Measurements from ENCODE around the gene ZNF329. TPM values are rescaled to one million over a fixed set of nuclear protein-coding genes. Genes with fewer than 3 reads are reported as not detected.

Gene ZNF329
- 9.1 and 10.0 TPM in 2 replicates for total RNA-seq

DNA sequence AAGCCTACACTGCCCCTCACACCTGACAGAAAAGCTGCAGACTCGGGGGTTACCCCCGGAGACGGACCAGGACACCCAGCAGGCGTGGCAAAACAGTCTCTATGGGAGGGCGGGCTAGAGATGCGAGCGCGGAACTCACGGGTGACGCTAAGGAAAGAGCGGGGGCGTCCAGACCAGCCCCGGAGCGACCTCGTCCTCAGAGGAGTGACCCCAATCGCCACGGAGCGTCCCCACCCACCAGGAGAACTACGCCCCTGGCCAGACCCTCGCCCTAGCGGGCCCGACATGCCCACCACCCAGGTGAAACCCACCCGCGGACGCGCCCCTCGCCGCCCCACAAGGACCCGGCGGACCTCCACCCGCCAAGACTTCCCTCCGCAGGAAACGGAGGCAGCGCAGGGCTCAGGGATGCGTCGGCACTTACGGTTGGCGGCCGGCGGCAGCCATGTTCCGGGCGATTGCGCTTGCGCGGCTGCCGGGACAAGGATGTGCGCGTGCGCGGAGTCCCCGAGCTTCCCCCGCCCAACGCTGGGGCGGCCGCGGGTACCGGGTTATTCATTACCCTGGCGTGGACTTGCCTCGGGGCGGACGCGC is at the start of gene ZNF329:
Gene ZNF329 (minus strand): TSS at position 462 of the 594 bp plus-strand sequence. CDS start 21,286 bp downstream, outside the sequence.

DNA sequence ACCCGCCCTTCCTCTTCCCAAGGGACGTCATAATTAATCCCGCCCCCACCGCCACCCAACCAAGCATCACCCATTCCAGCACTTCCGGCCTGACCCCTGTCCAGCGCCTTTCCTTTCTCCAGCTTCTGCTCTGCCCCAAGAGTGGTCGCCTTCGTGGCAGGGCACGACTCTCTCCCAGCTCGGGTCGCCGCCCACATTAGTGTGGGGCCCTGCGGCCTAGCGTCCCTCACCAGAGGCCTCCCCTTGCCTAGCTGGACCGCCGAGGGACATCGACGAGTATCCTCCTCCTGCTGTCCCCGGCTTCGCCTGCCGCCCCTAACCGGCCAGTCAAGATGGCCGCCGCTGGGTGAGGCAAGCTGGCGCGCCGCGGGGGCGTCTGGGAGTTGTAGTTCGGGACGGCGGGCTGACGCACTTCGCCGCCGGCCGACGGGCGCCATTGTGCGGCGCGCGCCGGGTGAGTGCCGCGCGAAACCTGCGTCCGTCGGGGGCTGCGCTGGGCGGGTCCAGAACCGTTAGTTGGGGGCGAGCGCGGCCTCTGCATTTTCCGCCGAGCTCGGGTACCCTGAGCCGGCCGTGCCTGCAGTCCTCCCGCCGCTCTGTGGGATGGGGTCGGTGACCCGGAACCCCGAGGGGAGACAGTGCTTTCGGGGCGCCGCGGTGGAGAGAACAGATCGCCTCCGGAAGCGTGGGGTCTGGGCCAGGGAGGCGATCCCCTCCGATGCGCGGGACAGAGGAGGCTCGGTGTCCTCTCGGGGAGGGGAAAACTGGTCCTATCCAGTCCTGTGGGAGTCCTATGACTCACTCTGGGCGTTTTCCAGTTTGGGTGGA is 32.6 kb upstream of the ZNF329 start, which contains the start of gene ZNF274:
Gene ZNF274 (plus strand): TSS at position 73 of the 828 bp plus-strand sequence. CDS start 905 bp downstream, outside the sequence.

GRCh38 chr19:58097781-58098681 is 52.6 kb downstream of the ZNF329 start, which contains the start of gene ZSCAN18:
ZSCAN18 (minus strand) TSS chr19:58098231; CDS start chr19:58090267, 7,964 bp downstream.

Other genes starting within 250 kb of the ZNF329 start
- 6.9 and 7.8 TPM in 2 replicates for gene ZNF417, start 234.2 kb downstream of the ZNF329 start, total RNA-seq
- 2.9 and 3.3 TPM in 2 replicates for gene ZNF418, start 215.4 kb downstream of the ZNF329 start, total RNA-seq
- 2.6 and 3.8 TPM in 2 replicates for gene ZNF256, start 203.1 kb downstream of the ZNF329 start, total RNA-seq
- gene C19orf18, start 176.3 kb downstream of the ZNF329 start, total RNA-seq, result not detected in 2 replicates
- gene ZNF606, start 148.0 kb downstream of the ZNF329 start, total RNA-seq, result 8.2 and 8.3 TPM in 2 replicates
- not detected in 2 replicates for gene ZSCAN1, start 116.8 kb downstream of the ZNF329 start, total RNA-seq
- gene ZNF135, start 91.5 kb downstream of the ZNF329 start, total RNA-seq, result 3.3 and 3.4 TPM in 2 replicates
- 34.6 and 41.3 TPM in 2 replicates for gene ZSCAN18, start 52.6 kb downstream of the ZNF329 start, total RNA-seq
- gene ZNF274, start 32.3 kb upstream of the ZNF329 start, total RNA-seq, result 14.6 and 18.6 TPM in 2 replicates
- gene ZNF544, start 78.1 kb upstream of the ZNF329 start, total RNA-seq, result 21.0 and 23.2 TPM in 2 replicates
- gene ZNF8, start 128.2 kb upstream of the ZNF329 start, total RNA-seq, result 4.3 and 6.6 TPM in 2 replicates
- 34.7 and 40.5 TPM in 2 replicates for gene ERVK3-1, start 154.6 kb upstream of the ZNF329 start, total RNA-seq
- 1.9 and 2.0 TPM in 2 replicates for gene ZSCAN22, start 176.2 kb upstream of the ZNF329 start, total RNA-seq
- gene A1BG, start 202.7 kb upstream of the ZNF329 start, total RNA-seq, result 16.1 and 31.5 TPM in 2 replicates
- gene ZNF497, start 212.0 kb upstream of the ZNF329 start, total RNA-seq, result 0.17 and 0.47 TPM in 2 replicates
- gene ZNF837, start 230.2 kb upstream of the ZNF329 start, total RNA-seq, result 3.3 and 7.1 TPM in 2 replicates
- gene RPS5, start 236.5 kb upstream of the ZNF329 start, total RNA-seq, result 2,866 and 3,935 TPM in 2 replicates
- 0.09 TPM in 1 of 2 replicates, not detected in the other for gene RNF225, start 244.9 kb upstream of the ZNF329 start, total RNA-seq